ENCODE measurements around the gene PRAMEF6.
"Not testable (repeated sequence)": the region's sequence is repeated elsewhere in the genome, so short reads cannot be mapped to it uniquely, and the experiment has no call there.

Gene PRAMEF6

GRCh38 chr1:12947480-12947879, at the start of gene PRAMEF6:
TSS of gene PRAMEF6 (minus strand) at chr1:12947580. CDS start at chr1:12942518, 5,062 bp downstream.
- DNase-seq = not testable (repeated sequence)

GRCh38 chr1:12924368-12924767, 23.0 kb downstream of the PRAMEF6 start:
- DNase-seq = not testable (repeated sequence)

DNA sequence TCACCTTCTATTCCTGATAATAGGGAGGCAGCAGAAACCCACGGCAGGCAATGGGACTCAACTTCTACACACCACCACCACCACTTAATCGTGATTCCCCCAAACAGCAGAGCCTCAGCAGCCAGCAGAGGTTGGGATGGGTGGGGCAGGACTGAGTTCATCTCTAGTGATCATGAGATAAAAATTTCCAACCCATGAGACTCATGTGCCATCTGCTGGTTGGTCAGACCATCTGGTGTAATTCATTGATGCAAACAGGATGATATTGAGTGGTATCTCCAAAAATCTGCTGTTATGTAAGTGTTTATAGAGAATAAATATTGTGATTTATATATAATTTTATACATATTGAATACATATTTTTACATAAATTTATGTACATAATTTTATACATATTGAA, 25.6 kb downstream of the PRAMEF6 start:
- not testable (repeated sequence) for DNase-seq

DNA sequence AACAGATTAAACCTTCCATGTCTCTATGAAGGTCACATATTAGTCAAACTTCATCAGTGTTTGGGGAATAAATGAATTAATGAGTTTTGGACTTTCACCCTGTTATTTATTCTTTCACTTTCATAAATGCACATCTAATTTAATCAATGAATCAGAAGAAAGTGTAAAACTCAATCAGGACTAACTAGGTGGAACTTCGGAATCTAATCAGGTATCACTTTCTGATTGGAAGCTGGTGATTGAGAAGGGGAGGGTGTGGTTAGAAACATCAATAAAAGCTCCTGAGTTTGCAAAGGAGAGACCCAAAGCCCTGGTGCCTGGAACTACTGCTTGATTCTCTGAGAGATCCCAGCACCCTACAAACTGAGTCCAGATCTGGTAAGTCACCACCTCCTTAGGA, 31.1 kb downstream of the PRAMEF6 start, which contains the start of gene PRAMEF7:
Gene PRAMEF7 (plus strand): TSS at position 301 of the 400 bp plus-strand sequence. CDS start 1,083 bp downstream, outside the sequence.
- DNase-seq = not testable (repeated sequence)

GRCh38 chr1:12903793-12904572, 43.4 kb downstream of the PRAMEF6 start:
- DNase-seq = not testable (repeated sequence)

GRCh38 chr1:12899186-12899585, 48.2 kb downstream of the PRAMEF6 start:
- DNase-seq = not testable (repeated sequence)

GRCh38 chr1:12898170-12898569, 49.2 kb downstream of the PRAMEF6 start, which contains the start of gene PRAMEF10:
TSS of gene PRAMEF10 (minus strand) at chr1:12898270. CDS start at chr1:12895847, 2,423 bp downstream.
- DNase-seq = not testable (repeated sequence)

Measured in activated CD4-positive, alpha-beta T cell treated with anti-CD3 and anti-CD28 coated beads, Interleukin-2, Interleukin-6, amounts not matched to agents 100 ng/mL and 50 ng/mL, durations not matched to agents 16 hours and 8 hours (primary cell).